NCI-H187 (cell line): ENCODE results near the gene FUT9.

Source experiments
- DNase-seq, 2 experiments: peaks; one replicate each; lab custom pipeline; 2025; lab: John Stamatoyannopoulos, UW

The FUT9 gene

DNA sequence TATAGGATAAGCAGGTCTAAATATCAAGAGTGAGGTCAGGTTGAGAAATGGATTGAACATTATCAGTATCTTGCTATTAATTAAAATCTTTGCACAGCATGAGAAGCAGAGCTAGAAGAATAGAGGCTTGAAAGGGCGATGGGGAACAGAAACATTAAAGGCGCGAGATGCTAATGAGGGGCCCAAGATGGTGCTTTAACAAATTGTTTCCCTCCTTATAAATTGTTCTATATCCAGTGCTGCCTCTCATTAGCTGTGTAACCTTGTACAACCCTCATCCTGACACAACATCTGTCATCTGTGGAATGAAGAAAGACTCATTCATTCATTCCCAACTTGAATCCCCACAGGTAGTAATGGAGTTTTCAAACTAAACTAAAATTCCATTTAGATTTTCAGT lies 57.8 kb downstream of the FUT9 start:
- no peak for DNase-seq

DNA sequence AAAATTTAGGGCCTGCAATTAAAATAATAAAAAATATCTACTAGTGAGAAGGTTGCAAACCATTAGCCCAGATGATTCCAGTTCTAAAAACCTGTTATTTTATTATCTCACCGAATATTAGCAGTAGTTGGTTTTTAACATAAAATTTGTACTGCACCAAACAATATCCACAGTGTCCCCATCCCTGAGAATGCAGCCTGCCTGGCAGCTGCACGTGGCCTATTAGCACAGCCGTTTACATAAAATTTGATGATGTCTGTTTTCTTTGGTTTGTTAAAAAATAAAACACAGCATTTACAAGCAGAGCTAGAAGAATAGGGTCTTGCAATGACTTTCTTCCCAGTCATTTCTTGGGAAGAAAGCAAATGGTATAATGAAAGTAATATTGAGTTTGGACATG lies 58.2 kb downstream of the FUT9 start:
- DNase-seq: no peak

DNA sequence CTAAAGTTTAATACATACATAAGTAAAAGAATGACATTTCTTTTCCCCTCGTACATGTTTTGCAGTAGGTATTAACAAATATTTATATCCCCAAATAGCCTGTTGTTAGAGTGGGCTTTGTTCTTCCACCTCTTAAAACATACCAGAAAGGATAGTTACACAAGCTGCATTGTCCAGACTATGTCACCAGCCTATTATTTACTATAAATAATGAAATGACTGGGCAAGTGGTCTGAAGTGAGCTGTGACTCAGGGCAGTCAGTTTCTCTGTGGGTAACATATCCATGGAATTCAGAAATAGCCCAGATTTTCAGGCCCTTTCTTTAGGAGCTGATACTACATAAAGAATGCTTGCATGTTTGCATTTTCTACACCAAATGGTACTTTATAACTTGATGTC lies 60.1 kb downstream of the FUT9 start:
- no peak for DNase-seq

DNA sequence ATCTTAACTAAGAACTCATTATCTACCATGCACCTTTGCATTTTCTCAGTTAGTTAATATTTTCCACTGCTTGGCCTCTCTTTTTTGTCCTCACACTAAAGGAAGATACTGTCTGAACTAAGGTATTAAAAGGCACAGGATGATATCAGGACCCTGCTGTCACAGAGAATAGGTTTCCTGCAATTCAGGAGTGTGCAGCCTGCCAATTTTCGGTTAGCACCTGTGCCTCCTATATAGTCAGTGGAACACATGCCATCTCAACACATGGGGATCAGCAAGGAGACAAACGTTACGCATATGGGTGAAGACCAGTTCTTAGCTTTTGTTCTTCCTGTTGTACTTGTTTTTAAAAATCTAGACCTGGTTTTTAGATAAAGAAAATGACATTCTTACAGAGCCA lies 71.0 kb downstream of the FUT9 start:
- no peak for DNase-seq

DNA sequence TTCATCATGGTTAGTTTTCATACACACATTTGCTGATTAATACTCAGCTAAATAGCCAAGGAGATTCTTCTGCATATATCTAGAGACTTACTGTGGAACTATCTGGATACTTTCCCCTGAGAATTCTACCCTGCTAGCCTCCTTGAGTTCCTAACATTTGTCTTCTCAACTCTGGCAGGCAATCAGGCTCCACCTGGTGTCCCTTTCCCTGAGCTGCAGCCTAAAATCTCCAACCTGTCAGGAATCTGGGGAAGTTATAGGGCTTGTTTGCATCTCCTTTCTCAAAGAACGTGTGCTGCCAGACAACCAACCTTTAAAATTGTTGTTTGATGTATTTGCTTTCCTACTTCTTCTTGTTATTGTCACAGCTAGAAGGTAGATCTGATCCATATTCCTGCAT lies 73.4 kb downstream of the FUT9 start:
- no peak for DNase-seq

DNA sequence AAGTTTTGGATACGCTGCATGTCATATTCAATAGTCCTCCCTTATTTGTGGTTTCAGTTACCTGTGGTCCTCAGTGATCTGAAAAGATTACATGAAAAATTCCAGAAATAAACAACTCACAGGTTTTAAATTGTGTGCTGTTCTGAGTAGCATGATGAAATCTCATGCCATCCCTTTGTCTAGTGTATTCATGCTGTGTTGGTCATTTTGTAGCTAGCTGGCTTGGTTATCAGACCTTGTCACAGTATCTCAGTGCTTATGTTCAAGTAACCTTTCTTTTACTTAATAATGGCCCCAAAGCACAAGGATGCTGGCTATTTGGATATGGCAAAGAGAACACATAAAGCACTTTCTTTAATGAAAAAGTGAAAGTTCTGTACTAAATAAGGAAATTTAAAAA lies 78.3 kb downstream of the FUT9 start:
- no peak for DNase-seq

DNA sequence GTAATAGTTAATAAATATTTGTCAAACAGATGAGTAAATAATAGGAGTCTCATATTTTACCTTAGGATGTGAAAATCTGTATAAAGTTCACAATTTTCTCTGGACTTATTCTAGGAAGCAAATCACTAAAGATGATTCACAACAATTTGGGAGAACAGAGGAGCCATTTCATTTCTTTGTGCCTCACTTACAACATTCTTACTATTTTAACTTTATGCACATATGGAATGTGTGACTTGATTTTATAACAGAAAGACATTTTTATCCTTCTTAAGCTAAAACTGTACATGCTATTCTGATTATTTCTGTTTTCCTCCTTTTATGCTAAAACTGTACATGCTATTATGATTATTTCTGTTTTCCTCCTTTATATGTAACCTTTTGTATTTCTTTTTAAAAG lies 83.3 kb downstream of the FUT9 start:
- DNase-seq: no peak

DNA sequence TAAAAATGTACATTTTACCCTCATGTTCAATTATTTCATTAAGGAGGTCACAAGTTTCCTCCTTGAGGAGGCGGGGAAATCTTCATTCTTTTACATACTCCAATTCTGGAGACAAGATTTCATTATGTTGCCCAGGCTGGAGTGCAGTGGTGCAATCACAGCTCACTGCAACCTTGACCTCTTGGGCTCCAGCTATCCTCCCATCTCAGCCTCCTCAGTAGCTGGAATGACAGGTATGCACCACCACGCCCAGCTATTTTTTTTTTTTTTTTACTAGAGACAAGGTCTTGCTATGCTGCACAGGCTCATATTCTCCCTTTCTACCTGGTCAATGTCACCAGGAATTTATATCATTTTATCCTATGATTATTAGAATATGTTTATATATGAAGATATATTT lies 85.8 kb downstream of the FUT9 start:
- no peak for DNase-seq

DNA sequence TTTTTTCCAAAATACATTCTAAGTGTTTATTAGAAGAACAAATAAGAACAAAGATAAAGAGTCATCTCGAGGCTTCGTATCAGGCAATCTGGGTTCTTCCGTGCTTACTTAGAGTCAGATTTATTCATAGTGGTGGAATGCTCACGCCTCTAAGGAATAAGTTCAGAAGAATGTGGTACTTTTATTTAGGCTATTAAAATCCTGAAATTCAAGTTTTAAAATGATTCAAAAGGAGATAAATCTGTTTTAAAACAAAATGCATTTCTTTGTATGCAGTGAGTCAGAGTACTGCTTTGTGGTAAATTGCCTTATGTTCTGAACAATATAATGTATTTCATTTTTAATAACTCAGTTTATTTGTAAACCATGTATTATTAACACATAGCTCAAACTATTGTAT lies 89.1 kb downstream of the FUT9 start:
- no peak for DNase-seq

DNA sequence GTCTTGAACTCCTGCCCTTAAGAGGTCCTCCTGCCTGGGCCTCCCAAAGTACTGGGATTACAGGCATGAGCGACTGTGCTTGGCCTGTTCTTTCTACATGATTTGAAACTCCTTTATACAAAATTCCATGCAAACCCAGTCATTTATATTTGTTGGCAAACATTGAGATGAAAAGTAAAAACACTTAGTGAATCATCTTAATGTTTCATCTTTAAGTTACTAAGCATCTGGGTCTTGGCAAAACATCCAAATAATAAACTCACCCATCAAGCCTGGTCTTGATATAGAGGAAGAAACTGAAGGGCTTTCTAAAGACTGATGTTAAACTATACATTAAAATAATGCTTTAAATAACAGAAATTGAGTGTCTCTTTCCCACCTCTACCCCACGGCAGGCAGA lies 95.1 kb downstream of the FUT9 start:
- DNase-seq: no peak

DNA sequence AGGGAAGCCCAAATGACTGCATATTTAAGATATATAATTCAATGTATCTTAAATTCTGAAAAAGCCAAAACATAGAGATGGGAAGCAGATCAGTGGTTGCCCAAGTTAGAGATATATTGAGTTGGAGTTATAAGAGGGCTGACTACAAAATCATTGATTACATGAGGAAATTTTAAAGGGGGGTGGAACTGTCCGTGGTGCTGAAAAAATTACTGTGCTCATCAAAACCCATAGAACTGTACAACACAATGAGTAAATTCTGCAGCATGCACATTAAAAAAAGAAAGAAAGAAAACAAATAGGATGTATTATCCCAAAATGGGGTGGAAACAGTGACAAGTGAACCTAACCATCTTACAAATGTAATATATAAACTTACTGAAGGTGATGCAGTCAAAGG lies 100.9 kb downstream of the FUT9 start:
- DNase-seq: no peak

DNA sequence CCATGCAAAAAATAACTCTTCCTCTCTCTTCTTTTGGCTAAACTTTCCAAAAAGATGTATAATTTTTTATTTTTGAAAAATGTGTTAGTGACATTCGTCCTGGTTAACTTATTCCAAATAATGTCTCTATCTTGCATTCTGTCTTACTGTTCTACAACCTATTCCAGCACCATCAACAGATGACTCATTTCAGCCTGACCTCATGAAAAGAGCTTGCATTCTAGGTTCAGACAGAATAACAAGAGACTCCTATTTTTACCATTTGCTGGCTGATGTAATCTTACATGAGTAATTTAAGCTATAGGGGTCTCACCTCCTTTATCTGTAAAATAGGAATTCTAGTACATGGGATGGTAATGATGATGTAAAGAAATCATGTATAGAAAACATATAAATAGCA lies 109.0 kb downstream of the FUT9 start:
- DNase-seq: no peak

DNA sequence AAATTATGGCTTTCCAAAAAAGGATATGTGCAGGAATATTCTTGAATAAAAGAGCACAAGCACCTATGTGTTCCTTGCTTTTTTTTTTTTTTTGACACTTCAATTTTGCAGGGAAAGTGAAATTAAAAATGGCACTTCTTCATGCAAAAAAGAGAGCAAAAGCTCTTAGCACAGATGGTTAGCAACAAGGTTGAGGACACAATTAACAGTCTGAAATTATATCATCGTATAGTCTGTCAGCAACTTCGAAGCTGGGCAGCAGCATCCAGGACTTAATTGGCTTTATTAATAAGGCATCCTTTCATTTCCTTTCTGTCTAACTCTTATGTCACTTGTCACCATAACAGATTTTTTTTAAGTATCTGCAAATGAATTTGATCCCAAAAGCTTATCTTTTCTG lies 122.6 kb downstream of the FUT9 start:
- no peak for DNase-seq

DNA sequence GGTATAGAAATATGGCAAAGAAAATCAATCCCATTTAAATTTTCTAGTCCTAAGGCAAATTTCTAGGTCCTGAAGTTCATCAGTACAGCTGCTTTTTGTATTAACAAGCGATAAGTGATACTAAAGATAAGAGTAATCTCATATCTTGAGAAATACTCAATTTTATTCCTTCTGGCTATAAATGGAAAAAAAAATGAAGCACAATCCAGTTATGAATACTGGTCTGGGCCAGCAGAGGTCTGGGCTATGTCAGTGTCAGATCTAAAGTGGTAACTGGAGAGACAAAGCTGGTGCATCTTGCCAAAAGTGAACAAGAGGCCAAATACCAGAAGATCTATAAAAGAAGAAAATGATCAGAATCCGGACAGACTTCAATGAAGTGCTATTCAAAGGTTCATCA lies 126.4 kb downstream of the FUT9 start:
- no peak for DNase-seq

DNA sequence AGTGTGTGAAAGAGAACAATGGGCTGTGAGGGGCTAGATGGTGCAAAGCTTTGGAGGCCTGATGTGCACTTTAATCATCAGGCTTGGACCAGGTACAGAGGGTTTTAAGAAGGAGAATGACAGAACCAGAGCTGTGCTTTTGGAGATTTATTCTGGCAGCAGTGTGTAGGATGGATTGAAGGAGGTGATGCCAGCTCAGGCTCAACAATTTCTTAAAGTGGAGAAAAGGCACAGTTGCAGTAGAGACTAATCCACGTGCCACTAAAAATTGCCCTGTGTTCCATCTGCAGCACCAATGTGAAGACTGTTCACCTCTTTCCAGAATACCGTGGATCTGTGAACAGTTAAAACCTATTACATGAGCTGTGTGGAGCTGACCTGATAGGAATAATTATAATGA lies 134.7 kb downstream of the FUT9 start:
- no peak for DNase-seq

DNA sequence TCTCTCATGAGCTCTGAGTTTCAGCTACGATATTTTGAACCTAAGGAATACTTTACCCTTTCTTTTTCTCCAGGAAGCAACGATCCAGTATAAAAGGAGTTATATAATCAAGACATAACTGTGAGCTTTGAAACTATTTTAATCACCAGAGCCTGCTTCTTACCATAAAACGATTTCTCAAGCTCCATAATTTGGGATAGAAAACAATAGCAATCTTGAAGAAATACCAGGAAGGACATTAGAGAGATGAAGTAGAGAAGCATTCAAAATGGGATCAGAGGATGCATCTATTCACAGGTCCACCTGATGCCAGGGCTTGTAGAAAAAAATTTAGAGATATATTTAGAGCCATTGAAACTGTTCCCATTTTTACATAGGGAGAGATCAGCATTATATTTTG lies 135.9 kb downstream of the FUT9 start:
- no peak for DNase-seq

DNA sequence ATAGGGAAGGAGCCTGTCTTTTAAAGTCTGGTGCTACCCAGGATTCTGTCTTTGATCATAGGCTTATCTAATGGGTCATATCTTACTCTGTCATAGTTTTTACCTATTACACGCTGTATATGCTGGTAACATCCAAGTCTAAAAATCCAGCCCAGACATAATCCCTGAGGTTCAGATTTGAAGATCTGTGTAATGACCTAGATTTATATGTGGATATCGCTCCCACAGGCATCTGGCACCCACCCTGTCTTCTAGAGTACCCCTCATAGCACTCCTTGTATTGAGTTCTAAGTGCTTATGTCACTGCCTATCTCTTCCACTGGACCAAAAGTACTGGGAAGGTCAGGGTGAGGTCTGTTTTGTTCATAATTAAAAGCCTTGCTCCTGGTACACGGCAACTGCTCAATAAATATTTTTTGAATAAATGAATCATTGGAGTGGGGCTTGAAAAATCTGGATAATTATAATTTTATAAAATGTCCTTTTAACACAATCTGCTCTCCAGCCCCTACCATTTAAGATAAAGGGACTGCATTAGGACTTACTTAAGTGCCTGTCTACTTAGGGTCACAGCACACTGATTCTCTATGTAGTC lies 136.4 kb downstream of the FUT9 start:
- DNase-seq: no peak

DNA sequence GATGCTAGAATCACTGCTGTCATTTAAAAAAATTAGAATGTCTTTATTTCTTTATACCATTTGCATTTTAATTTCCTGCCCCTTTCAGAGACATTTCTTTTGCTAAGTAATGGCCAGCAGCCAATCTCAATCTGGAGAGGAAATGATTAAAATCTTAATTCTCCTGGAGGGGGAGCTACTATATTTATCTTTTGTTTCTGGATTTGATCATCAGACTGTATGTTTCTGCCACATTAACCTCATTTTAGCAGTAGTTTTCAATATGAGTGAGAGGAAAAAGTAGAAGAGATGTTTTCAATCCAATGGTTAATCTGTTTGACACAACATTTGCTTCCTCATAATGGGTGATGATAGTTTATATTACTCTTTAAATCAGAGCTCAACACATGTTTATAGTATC lies 138.0 kb downstream of the FUT9 start:
- no peak for DNase-seq

DNA sequence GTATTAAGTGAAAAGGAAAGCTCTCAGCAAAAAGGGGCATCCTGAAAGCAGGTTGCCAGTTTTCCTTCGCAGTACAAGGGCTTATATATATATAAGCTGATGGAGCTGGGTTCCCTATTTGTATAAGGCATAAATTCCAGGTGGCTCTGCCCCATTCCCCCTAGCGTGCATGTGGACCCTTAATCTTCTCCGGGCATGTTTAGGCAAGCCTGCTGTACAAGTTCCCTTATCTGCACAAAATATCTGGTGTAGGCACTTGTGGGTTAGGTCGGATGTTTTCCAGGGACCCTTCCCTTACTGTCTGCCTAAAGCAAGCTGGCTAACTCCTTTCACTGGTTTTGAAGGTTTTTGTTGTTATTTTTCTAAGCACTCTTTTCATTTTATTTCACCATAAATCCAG lies 140.7 kb downstream of the FUT9 start:
- no peak for DNase-seq

DNA sequence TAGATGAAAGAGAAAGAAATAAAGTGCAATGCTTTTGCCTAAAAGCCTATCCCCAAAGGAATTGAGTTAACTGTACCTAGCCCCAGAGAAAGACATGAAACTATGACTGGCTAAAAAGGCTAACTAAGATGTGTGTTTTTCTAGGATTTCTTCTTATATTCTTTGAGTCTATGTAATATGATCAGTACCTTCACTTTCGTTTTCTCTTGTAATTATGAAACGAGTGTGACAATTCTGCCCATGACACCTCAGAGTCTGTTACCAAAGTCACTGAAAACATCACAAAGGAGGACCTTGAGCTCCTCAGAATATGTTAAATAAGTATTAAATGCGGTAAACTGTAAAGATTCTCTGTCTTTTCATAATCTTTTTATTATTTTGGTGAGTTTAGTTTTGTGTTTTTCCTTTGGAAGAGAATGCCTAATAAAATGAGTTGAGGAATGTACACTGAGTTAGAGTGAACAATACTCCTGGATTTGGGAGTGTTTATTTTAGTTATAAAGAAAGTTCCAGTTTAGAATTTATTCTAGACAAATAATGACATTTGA lies 141.3 kb downstream of the FUT9 start:
- no peak for DNase-seq

DNA sequence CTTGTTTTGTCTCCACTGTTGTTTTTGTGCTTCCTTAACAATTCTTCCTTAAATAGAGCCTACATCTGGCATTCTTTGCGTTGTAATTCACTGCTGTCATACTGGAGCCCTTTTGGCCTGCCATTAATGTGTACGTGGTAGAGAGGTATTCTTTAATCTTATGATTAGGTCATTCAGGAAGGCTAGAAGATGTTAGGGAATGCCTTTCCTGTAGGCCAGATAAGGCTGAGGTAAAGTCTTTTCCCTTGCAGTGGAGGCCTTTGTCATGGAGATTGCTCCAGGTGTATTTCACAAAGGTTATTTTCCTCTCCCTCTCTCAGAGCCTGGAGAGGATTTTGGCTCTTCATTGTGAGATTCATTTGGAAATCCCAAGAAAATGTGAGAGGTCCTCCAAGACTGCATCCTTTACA lies 146.9 kb downstream of the FUT9 start:
- no peak for DNase-seq

DNA sequence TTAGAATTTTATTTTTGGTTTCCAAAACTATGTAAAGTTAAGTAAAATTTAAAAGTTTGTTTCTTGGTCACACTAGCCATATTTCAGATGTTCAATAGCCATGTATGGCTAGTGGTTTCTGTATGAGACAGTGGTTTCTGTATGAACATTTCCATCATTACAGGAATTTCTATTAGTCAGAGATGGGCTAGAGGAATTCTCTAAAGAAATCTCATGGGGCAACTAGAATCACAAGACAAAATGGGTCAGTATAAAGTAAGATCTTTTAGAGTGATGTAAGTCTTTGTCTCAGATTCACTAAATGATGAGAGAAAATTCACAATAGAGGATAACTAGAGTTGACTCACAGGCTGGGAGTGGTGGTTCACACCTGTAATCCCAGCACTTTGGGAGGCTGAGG lies 149.0 kb downstream of the FUT9 start:
- no peak for DNase-seq

DNA sequence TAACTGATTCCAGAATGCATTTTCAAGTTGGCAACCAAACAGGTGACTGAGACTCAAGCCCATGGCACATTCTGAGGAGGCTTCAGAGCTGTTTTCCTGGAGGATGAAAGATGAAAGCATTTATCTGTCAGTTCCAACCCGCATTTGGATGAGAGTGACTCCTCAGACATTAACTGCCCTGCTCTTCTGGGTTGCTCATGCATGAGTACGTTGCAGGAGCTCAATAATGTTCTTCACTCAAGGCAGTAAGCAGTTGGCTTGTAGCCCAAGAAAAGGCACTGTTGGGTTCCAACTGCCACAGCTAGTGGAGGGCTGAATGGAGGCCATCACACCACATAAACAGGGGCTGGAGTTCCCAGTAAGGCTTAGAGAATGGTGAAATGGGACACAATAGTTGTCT lies 155.3 kb downstream of the FUT9 start:
- DNase-seq: no peak

DNA sequence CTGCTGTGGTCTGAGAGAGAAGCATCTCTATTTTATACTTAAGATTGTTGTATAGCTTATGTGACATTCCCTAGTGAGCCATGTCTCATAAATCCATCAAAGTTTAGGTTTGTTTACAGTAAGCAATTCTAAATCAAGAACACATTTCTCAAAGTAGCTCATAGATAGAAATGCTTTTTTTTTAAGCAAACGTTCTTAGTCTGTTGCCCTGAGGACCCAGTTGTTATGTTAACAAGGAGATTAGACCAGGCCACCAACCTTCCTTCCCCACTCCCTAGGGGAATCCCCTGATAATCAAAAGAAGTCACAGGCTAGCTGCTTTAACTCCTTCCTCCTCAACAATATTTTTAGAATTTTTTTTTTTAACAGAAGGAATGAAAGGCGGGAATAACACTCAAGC lies 169.0 kb downstream of the FUT9 start:
- no peak for DNase-seq

DNA sequence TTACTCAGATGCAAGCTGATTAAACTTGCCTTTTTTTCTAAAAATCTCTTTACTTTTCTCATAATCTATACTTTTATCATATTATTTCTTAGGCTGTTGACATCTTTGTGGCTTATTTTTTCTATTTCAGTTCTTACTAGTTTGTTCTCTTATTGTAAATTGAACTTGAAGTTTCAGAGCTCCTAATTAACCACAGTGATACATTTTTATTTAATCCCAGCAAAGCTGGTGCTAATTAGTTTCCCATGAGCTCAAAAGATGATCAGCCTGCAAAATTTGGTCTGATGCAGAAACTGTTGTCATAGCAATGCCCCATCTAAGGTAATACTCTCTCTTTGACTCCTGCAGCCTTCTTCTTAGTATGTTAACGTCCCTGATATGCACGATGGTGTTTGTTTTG lies 170.3 kb downstream of the FUT9 start:
- DNase-seq: no peak
